GM12875 (cell line): Measurements from ENCODE around the gene FGF21.
"Not testable (repeated sequence)": the region's sequence is repeated elsewhere in the genome, so short reads cannot be mapped to it uniquely, and the experiment has no call there.

Experiments
- H3K4me3 ChIP-seq: one replicate; pipeline ENCODE4 v1.5.1; 2011; ENCODE audit warnings: low read depth, low read length, control low read depth
- TF ChIP-seq, protein P1 (sequence below): IDR thresholded peaks from 2 replicates; pipeline ENCODE4 v1.5.1; 2011; ENCODE audit warnings: low read depth, mild to moderate bottlenecking, control low read depth, inconsistent platforms, low read length, moderate library complexity, borderline replicate concordance; ENCODE audit not compliant: insufficient read depth

FGF21 gene

DNA sequence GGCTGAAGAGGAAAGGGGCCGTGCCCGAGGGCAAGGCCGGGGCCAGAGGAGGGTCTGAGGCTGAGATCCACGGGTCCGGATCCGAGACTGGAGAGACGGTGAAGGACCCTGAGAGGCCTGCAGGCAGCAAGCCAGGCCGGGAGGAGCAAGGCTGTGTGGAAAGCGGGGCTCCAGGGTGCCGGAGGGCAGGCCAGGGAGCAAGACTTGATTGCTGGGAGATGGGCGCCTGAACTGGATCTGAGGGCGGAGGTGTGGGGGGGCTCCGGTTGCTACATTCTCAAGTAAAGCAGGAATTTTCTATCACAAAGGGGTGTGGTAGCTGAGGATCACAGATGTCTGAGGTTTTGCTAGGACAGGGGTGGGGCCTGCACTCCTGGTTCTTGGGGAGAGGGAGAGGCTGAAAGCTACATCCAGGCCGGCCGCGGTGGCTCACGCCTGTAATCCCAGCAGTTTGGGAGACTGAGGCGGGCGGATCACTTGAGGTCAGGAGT lies 39.6 kb upstream of the FGF21 start:
- TF ChIP-seq, protein P1, sequence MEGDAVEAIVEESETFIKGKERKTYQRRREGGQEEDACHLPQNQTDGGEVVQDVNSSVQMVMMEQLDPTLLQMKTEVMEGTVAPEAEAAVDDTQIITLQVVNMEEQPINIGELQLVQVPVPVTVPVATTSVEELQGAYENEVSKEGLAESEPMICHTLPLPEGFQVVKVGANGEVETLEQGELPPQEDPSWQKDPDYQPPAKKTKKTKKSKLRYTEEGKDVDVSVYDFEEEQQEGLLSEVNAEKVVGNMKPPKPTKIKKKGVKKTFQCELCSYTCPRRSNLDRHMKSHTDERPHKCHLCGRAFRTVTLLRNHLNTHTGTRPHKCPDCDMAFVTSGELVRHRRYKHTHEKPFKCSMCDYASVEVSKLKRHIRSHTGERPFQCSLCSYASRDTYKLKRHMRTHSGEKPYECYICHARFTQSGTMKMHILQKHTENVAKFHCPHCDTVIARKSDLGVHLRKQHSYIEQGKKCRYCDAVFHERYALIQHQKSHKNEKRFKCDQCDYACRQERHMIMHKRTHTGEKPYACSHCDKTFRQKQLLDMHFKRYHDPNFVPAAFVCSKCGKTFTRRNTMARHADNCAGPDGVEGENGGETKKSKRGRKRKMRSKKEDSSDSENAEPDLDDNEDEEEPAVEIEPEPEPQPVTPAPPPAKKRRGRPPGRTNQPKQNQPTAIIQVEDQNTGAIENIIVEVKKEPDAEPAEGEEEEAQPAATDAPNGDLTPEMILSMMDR: no peak
- H3K4me3 ChIP-seq: no peak overlapping the region

DNA sequence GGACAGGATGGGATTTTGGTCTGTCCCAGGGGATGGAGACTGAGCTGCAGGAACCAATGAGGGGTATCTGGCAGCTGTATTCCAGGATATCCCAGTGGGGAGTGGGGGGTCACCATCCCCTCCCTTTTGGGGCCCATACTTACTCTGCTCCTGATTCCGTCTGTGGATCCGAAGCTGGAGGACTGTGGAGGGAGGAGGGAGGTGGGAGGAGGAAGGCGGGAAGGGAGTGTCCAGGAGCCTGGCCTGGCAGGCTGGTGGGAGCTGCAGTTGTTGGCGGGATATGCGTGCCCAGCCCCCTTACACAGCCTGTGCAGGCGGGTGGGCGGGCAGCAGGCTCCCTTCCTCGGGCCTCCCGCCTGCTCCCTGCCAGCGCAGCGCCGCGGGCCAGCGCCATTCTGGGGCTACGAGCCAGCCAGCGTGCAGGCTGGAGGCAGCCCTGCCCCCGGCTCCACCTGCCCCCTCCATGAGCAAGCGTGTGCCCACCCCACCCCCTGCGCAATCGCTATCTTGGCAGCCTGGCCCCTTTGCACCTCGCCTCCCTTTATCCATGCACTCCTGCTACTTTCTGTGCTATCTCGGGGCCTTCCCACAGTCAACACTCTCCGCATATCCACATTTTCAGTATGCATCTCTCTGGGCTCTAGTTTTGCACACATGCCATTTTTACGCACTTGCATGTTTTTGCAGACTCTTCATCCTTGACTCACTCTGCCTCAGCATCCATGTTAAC lies 38.6 kb upstream of the FGF21 start:
- no peak overlapping the region for H3K4me3 ChIP-seq
- TF ChIP-seq, protein P1: no peak

DNA sequence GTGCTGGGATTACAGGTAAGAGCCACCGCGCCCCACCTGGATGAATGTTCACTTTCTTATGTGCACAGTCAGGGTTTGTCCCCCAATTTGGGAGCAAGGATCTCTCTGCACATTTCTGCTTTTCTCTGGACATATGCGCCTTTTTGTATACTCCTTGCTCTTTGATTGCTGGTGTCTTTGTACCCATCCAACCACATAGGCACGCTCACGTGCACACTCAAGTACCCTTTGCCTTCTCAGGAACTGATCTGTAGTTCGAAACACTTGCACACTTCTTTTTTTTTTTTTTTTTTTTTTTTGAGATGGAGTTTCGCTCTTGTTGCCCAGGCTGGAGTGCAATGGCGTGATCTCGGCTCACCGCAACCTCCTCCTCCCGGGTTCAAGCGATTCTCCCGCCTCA lies 37.2 kb upstream of the FGF21 start:
- H3K4me3 ChIP-seq: not testable (repeated sequence)

- TF ChIP-seq, protein P1: no peak
- no peak overlapping the region for H3K4me3 ChIP-seq
Observed at GRCh38 chr19:48718711-48719231, 36.6 kb upstream of the FGF21 start.

DNA sequence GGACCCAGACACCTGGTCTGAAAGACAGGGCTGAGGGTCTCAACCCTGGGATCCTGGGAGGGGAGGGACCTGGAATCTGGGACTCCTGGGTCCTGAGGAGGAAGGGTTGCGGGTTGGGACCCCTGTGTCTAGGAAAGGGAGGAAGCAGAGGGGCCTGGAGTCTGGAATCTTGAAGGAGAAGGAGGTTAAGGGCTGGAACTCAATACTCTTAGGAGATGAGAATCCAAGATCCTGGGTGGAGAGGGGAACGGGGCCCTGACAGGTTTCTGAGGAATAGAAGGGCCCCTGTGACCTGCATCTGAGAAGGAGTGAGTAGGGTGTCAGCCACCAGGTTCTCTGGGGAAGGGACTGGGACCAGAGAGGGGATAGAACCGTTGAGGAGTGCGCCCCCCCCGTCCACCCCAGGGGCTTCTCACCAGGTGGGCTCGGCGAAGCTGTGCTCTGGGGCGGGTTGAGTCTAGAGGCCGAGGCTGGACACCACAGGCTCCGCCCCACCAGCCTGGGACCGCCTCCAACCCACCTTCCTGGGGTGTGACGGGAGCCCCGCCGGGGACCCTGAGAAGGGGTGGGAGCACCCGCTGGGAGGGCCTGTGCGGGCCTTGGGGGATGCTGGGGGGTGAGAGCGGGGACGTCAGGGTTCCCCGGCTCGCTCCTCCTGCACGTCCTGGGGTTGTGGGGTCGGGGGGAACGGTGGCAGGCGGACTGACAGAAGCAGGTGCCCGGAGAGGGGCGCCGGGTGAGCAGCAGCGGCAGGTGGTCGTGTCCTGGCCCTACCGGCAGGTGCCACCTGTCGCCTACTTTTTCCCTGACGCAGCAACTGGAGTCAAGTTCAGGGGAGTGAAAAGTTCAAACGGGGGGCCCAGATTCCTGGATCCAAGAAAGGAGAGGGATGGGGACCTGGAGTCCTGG lies 35.8 kb upstream of the FGF21 start, which contains the start of gene MAMSTR:
MAMSTR (minus strand) TSS at position 463 of the 909 bp plus-strand sequence. CDS start 694 bp downstream, outside the sequence.
- peak within 1 kb of the TSS; percentile 44 for H3K4me3 ChIP-seq
- TF ChIP-seq, protein P1: no peak

GRCh38 chr19:48720251-48720612 lies 35.1 kb upstream of the FGF21 start:
- H3K4me3 ChIP-seq: peak overlapping the region; percentile 44
- TF ChIP-seq, protein P1: no peak

DNA sequence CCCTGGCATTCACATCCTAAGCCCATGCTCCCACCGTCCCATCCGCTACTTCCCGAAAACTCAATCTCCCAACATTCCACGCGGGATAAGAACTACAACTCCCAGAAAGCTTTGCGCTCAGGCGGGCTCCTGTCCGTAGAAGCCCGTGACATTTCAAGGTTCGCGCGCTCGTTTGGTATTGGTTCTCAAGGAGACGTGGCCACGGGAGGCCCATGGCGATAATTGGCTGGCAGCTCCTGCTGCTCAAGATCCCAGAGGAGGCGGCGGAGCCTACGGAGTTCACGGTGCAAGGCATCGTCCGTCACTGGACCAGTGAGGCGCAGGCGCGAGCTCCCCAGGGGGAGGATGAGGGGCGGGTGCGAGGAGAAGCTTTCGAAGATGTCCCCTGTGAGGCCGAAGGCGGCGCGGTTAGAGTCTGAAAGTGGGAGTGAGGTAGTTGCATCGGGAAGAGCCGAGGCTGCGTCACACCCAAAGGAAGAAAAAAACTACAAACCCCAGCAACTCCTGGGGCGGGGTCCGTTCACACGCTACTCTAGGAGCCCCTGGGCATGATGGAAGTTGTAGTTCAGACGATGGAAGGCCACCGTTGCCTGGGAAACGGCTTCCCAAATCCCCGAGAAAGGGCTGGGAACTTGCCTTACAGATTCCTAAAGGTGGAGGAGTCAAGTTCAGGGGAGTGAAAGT lies 34.6 kb upstream of the FGF21 start:
- TF ChIP-seq, protein P1: no peak
- H3K4me3 ChIP-seq: peak overlapping the region; percentile 70
